HG02885 (cell line): ENCODE measurements around the gene CYP4F8.
"Not testable (repeated sequence)": the region's sequence is repeated elsewhere in the genome, so short reads cannot be mapped to it uniquely, and the experiment has no call there.

Source experiments
- ATAC-seq: cut with Tn5 transposase; IDR thresholded peaks from one replicate; pipeline ENCODE4 v1.9.1; 2021; ENCODE audit warnings: mild to moderate bottlenecking; ENCODE audit not compliant: unreplicated experiment, poor library complexity

Gene CYP4F8

DNA sequence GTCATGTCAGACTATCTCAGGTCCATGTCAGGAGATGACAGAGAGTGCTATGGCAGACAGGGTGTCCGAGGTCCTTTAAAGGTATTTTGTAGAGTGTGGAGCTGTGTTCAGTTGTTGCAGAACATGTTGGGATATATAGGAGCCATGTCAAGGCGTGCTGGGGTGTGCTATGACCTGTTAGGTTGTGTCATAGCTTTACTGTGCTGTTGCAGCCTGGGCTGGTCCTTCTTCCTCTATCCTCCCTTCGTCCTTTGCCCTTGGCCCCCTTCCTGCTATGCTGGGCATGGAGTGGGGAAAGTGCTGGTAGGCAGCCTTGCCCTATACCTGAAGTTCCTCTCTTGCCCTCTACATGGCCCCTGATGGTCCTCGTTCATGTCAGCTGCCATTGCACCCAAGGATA, 64.8 kb downstream of the CYP4F8 start:
- ATAC-seq: not testable (repeated sequence)
